Sigmoid colon (tissue), 4 donors: ENCODE results near the gene ATG10.

ENCODE experiments used
- CTCF ChIP-seq, 4 experiments: fragments of 450-650 bp in 3 of 4; fragments of 200-600 bp in 1 of 4; IDR thresholded peaks; one replicate each; pipeline ENCODE4 v1.5.1; 2016 to 2019; ENCODE audit warnings: antibody characterized with exemption in 4 of 4, mild to moderate bottlenecking in 3 of 4, moderate library complexity in 2 of 4
- EP300 ChIP-seq, 4 donors: sonication (generic); formaldehyde crosslinking; IDR thresholded peaks; one replicate each; pipeline ENCODE4 v1.6.1; 2017; ENCODE audit warnings: antibody characterized with exemption in 4 of 4
- POLR2A ChIP-seq, 2 donors: fragments of 450-650 bp; IDR thresholded peaks; one replicate each; pipeline ENCODE4 v1.6.1; 2016; ENCODE audit warnings: antibody characterized with exemption in 2 of 2, mild to moderate bottlenecking in 2 of 2, moderate library complexity in 2 of 2
- POLR2AphosphoS5 ChIP-seq, 4 donors: sonication (generic); formaldehyde crosslinking; IDR thresholded peaks; one replicate each; pipeline ENCODE4 v1.6.1; 2017; ENCODE audit warnings: antibody characterized with exemption in 4 of 4

GRCh38 chr5:81994679-81995078 is 22.9 kb downstream of the ATG10 start:
- TF ChIP-seq CTCF (IDR thresholded peaks at IDR 0.05), result no peak
- no peak for TF ChIP-seq POLR2AphosphoS5 (IDR thresholded peaks at IDR 0.05)
- TF ChIP-seq POLR2A (IDR thresholded peaks at IDR 0.05), result no peak
- no peak for TF ChIP-seq EP300 (IDR thresholded peaks at IDR 0.05)
